Heart left ventricle (tissue), 16 donors: Measurements from ENCODE around the gene DNAJB9. TPM values are rescaled to one million over a fixed set of nuclear protein-coding genes. Genes with fewer than 3 reads are reported as not detected.
A peak's percentile ranks its signal among the peaks of the same experiment; 100 is the strongest.

ENCODE experiments used
- ATAC-seq, 4 donors: fragments of 200-7000 bp; cut with Tn5 transposase; one replicate each; pipeline ENCODE4 v1.9.1; 2020 to 2022; ENCODE audit warnings: moderate library complexity in 4 of 4, mild to moderate bottlenecking in 3 of 4, moderate number of reproducible peaks in 1 of 4
- DNase-seq, 5 donors: peaks; one replicate each; pipeline ENCODE4 v3.0.0-alpha.2; 2020
- H3K27ac ChIP-seq, 12 donors: fragments of 200-600 bp; sonication (generic) in 4 of 12; one replicate each; pipeline versions ENCODE4 v1.5.0 to v1.8.0; 2016 to 2022; ENCODE audit warnings: mild to moderate bottlenecking in 2 of 12
- H3K27me3 ChIP-seq, 9 donors: fragments of 200-600 bp; sonication (generic) in 2 of 9; one replicate each; pipeline versions ENCODE4 v1.5.1 to v1.8.0; 2016 to 2022; ENCODE audit warnings: mild to moderate bottlenecking in 3 of 9
- H3K36me3 ChIP-seq, 9 donors: fragments of 200-600 bp; sonication (generic) in 2 of 9; one replicate each; pipeline versions ENCODE4 v1.5.0 to v1.8.0; 2018 to 2022; ENCODE audit warnings: mild to moderate bottlenecking in 2 of 9
- H3K4me1 ChIP-seq, 12 donors: fragments of 200-600 bp; sonication (generic) in 4 of 12; one replicate each; pipeline versions ENCODE4 v1.5.0 to v1.8.0; 2016 to 2022; ENCODE audit warnings: mild to moderate bottlenecking in 3 of 12
- H3K4me3 ChIP-seq, 12 donors: fragments of 200-600 bp; sonication (generic) in 4 of 12; one replicate each; pipeline versions ENCODE4 v1.5.0 to v1.8.0; 2017 to 2022; ENCODE audit warnings: mild to moderate bottlenecking in 9 of 12, moderate library complexity in 4 of 12
- H3K9me3 ChIP-seq, 12 donors: fragments of 200-600 bp; sonication (generic) in 4 of 12; one replicate each; pipeline versions ENCODE4 v1.5.0 to v1.8.0; 2016 to 2022; ENCODE audit warnings: mild to moderate bottlenecking in 1 of 12
- CTCF ChIP-seq, 12 donors: fragments of 200-600 bp; sonication (generic) in 4 of 12; IDR thresholded peaks; one replicate each; pipeline versions ENCODE4 v1.5.0 to v1.8.0; 2018 to 2022; ENCODE audit warnings: antibody characterized with exemption in 12 of 12, mild to moderate bottlenecking in 5 of 12
- POLR2A ChIP-seq, 2 donors: fragments of 450-650 bp; IDR thresholded peaks; one replicate each; pipeline ENCODE4 v1.6.1; 2017; ENCODE audit warnings: antibody characterized with exemption in 2 of 2, mild to moderate bottlenecking in 2 of 2, moderate library complexity in 2 of 2
- WGBS, 4 donors: extraction: QIAGEN DNeasy Blood & Tissue Kit in 2 of 4; methylation state at CpG; one replicate each; pipeline versions ENCODE4 v1.1.5 to v1.1.7; 2013 to 2018; 5-methylcytosine and 5-hydroxymethylcytosine counted together
- intact Hi-C, 10 donors: fragments of 100-400 bp; cut with DNase I; formaldehyde crosslinking; loops; one replicate each; pipeline versions ENCODE4 v1.11.1 to v1.14.2; 2022
- polyA plus RNA-seq, 2 donors: library from polyadenylated mRNA; stranded (reverse); fragments of 200-250 nt; gene quantifications; one replicate each; pipeline ENCODE4 v1.2.3, GENCODE V29; 2013
- total RNA-seq, 9 donors: library from RNA; depleted of rRNA in 2 of 9; stranded (reverse); fragments of >200 nt in 2 of 9; fragmentation: NEBNext Ultra II Directional in 3 of 9; extraction: Animal tissue kit (Norgen Biotek cat#: 25700) in 3 of 9; gene quantifications; one replicate each; pipeline versions ENCODE4 v1.1.0 to v1.2.4, GENCODE V29; 2016 to 2023
- donor health status: ischemic (EF 13 %, LVEDD 7.1; RV severe dilation, severe dysfunction).
- donor health status: healthy with polysubstance abuse.
- donor health status: DM: no; HTN: yes; CAD: no.
- donor health status: DM: no; HTN: no; CAD: no.
- donor health status: ischemic (EF 25% LVEDD 6.9; RV normal size, moderate dysfunction).
- donor health status: ischemic (EF 25% LVEDD 5.7; RV mildly dilated, moderate dysfunction).
- donor health status: healthy.
- donor health status: DM: yes; HTN: yes; CAD: no.
- donor health status: ischemic (EF 35%, LVEDD 5.7; RV mildly dilated, moderate dysfunction).
- donor health status: nonischemic (EF 11% LVEDD 7.7; RV severe dilation, severe dysfunction).
- donor health status: DM: yes; HTN: yes; CAD: no.
- donor health status: PGD.
- donor health status: ischemic (EF 29% LVEDD 5.4; RV normal size, mild dysfunction).
- donor health status: nonischemic (EF 23%, LVEDD 6.1; RV moderate dilation, normal function).

Gene DNAJB9
- total and polyA plus RNA-seq, 11 donors = 15.1 to 105 (median 51.5) TPM

GRCh38 chr7:108570146-108570755 lies 577 bp downstream of the DNAJB9 start:
- TF ChIP-seq CTCF (IDR thresholded peaks at IDR 0.05) = no peak
- no peak for TF ChIP-seq POLR2A (IDR thresholded peaks at IDR 0.05)
- peak overlapping the region; percentile 92 to 99 (median 95) for H3K27ac ChIP-seq
- H3K4me3 ChIP-seq = peak overlapping the region; percentile 68 to 94 (median 78)
- DNase-seq (peak in 4 of 5 donors; percentile 20 to 56 (median 30)), ATAC-seq (peak in 3 of 4 donors; percentile 23 to 51 (median 34))
- intact Hi-C loops = no loop called here
- 0 to 1% (median 0%) methylated on average over 26 to 36 of the region's 36 CpGs for WGBS, 4 donors
- no peaks in the 10 kb centered on the region for H3K27me3 ChIP-seq
- H3K4me1 ChIP-seq = peaks cover 4 to 58% (median 36%) of the 10 kb centered on the region in 12 donors
- H3K36me3 ChIP-seq = peaks cover 0 to 47% (median 34%) of the 10 kb centered on the region in 9 donors
- no peaks in the 10 kb centered on the region for H3K9me3 ChIP-seq

- Histone ChIP-seq H3K27me3 (no peaks in the 10 kb centered on the region), H3K4me1 (peaks cover 4 to 45% (median 27%) of the 10 kb centered on the region in 12 donors), H3K27ac (no peak overlapping the region), H3K9me3 (no peaks in the 10 kb centered on the region), H3K4me3 (no peak overlapping the region), H3K36me3 (peaks cover 0 to 42% (median 27%) of the 10 kb centered on the region in 9 donors)
- intact Hi-C loops = no loop called here
- DNase-seq (no peak), ATAC-seq (no peak)
- WGBS, 4 donors = 93 to 97% (median 95%) methylated on average over 2 of the region's 2 CpGs
- TF ChIP-seq CTCF (IDR thresholded peaks at IDR 0.05) (no peak), POLR2A (IDR thresholded peaks at IDR 0.05) (no peak)
Measured at GRCh38 chr7:108572480-108572879, 2.8 kb downstream of the DNAJB9 start.

- H3K4me1 ChIP-seq = peaks cover 0 to 33% (median 14%) of the 10 kb centered on the region in 12 donors
- intact Hi-C loops = no loop called here
- no peak for DNase-seq
- no peak for ATAC-seq
- peaks cover 0 to 49% (median 27%) of the 10 kb centered on the region in 9 donors for H3K36me3 ChIP-seq
- H3K27me3 ChIP-seq = no peaks in the 10 kb centered on the region
- TF ChIP-seq CTCF (IDR thresholded peaks at IDR 0.05) = no peak
- TF ChIP-seq POLR2A (IDR thresholded peaks at IDR 0.05) = no peak
- no peak overlapping the region for H3K4me3 ChIP-seq
- no peak overlapping the region for H3K27ac ChIP-seq
- H3K9me3 ChIP-seq = peaks cover 0 to 12% (median 4%) of the 10 kb centered on the region in 12 donors
- WGBS, 4 donors = 56 to 100% (median 93%) methylated on average over 2 of the region's 2 CpGs
Measured at GRCh38 chr7:108575156-108575555, 5.5 kb downstream of the DNAJB9 start.

GRCh38 chr7:108576116-108576515 lies 6.4 kb downstream of the DNAJB9 start:
- WGBS, 4 donors = 93 to 99% (median 96%) methylated on average over 1 of the region's 1 CpG
- intact Hi-C loops = no loop called here
- H3K36me3 ChIP-seq = peaks cover 0 to 51% (median 27%) of the 10 kb centered on the region in 9 donors
- TF ChIP-seq CTCF (IDR thresholded peaks at IDR 0.05) (no peak), POLR2A (IDR thresholded peaks at IDR 0.05) (no peak)
- no peak for DNase-seq
- peaks cover 0 to 27% (median 11%) of the 10 kb centered on the region in 12 donors for H3K4me1 ChIP-seq
- no peaks in the 10 kb centered on the region for H3K27me3 ChIP-seq
- H3K27ac ChIP-seq = no peak overlapping the region
- peaks cover 0 to 16% (median 4%) of the 10 kb centered on the region in 12 donors for H3K9me3 ChIP-seq
- no peak for ATAC-seq
- H3K4me3 ChIP-seq = no peak overlapping the region
